ENCODE data around the gene IL6ST. TPM values are rescaled to one million over a fixed set of nuclear protein-coding genes. Genes with fewer than 3 reads are reported as not detected.
"Not testable (repeated sequence)": the region's sequence is repeated elsewhere in the genome, so short reads cannot be mapped to it uniquely, and the experiment has no call there.

Gene IL6ST
- total and polyA plus RNA-seq, 9 donors = 30.0 to 111 (median 60.2) TPM

GRCh38 chr5:55982957-55983381 is 11.8 kb downstream of the IL6ST start:
- H3K27me3 ChIP-seq (ENCODE audit: control insufficient read depth, insufficient read depth, low read length) = no peaks in the 10 kb centered on the region
- H3K4me3 ChIP-seq (ENCODE audit: low read length) = no peak overlapping the region
- no peaks in the 10 kb centered on the region for H3K9me3 ChIP-seq (replicated peaks; ENCODE audit: control insufficient read depth, low read depth, low read length)
- no peak for DNase-seq
- no CpG with 5 or more reads among the region's 5 CpGs for WGBS (ENCODE audit: insufficient coverage)
- H3K27ac ChIP-seq (ENCODE audit: low read length) = no peak overlapping the region
- no peaks in the 10 kb centered on the region for H3K4me1 ChIP-seq (ENCODE audit: control insufficient read depth, insufficient read depth, low read length)
- peaks cover 7% of the 10 kb centered on the region for H3K36me3 ChIP-seq (ENCODE audit: control insufficient read depth, insufficient read depth, low read length)

- DNase-seq = no peak
- no peaks in the 10 kb centered on the region for H3K27me3 ChIP-seq (ENCODE audit: control insufficient read depth, insufficient read depth, low read length)
- no CpG with 5 or more reads among the region's 4 CpGs for WGBS (ENCODE audit: insufficient coverage)
- peaks cover 20% of the 10 kb centered on the region for H3K36me3 ChIP-seq (ENCODE audit: control insufficient read depth, insufficient read depth, low read length)
- no peaks in the 10 kb centered on the region for H3K4me1 ChIP-seq (ENCODE audit: control insufficient read depth, insufficient read depth, low read length)
- no peak overlapping the region for H3K4me3 ChIP-seq (ENCODE audit: low read length)
- no peak overlapping the region for H3K27ac ChIP-seq (ENCODE audit: low read length)
- H3K9me3 ChIP-seq (replicated peaks; ENCODE audit: control insufficient read depth, low read depth, low read length) = no peaks in the 10 kb centered on the region
These were observed 21.5 kb downstream of the IL6ST start for GRCh38 chr5:55973296-55973695.

- peaks cover 20% of the 10 kb centered on the region for H3K36me3 ChIP-seq (ENCODE audit: control insufficient read depth, insufficient read depth, low read length)
- WGBS (ENCODE audit: insufficient coverage) = no CpG with 5 or more reads among the region's 1 CpG
- H3K27me3 ChIP-seq (ENCODE audit: control insufficient read depth, insufficient read depth, low read length) = no peaks in the 10 kb centered on the region
- H3K27ac ChIP-seq (ENCODE audit: low read length) = no peak overlapping the region
- no peak for DNase-seq
- no peaks in the 10 kb centered on the region for H3K4me1 ChIP-seq (ENCODE audit: control insufficient read depth, insufficient read depth, low read length)
- no peak overlapping the region for H3K4me3 ChIP-seq (ENCODE audit: low read length)
- no peaks in the 10 kb centered on the region for H3K9me3 ChIP-seq (replicated peaks; ENCODE audit: control insufficient read depth, low read depth, low read length)
These were observed 24.8 kb downstream of the IL6ST start for GRCh38 chr5:55969956-55970355.

GRCh38 chr5:55966284-55966683 is 28.5 kb downstream of the IL6ST start:
- DNase-seq = no peak
- H3K4me1 ChIP-seq (ENCODE audit: control insufficient read depth, insufficient read depth, low read length) = no peaks in the 10 kb centered on the region
- H3K27me3 ChIP-seq (ENCODE audit: control insufficient read depth, insufficient read depth, low read length) = no peaks in the 10 kb centered on the region
- no peak overlapping the region for H3K4me3 ChIP-seq (ENCODE audit: low read length)
- H3K36me3 ChIP-seq (ENCODE audit: control insufficient read depth, insufficient read depth, low read length) = peaks cover 18% of the 10 kb centered on the region
- no peak overlapping the region for H3K27ac ChIP-seq (ENCODE audit: low read length)
- H3K9me3 ChIP-seq (replicated peaks; ENCODE audit: control insufficient read depth, low read depth, low read length) = no peaks in the 10 kb centered on the region

GRCh38 chr5:55965525-55965924 is 29.2 kb downstream of the IL6ST start:
- Histone ChIP-seq H3K27ac (ENCODE audit: low read length) (no peak overlapping the region), H3K36me3 (ENCODE audit: control insufficient read depth, insufficient read depth, low read length) (peaks cover 24% of the 10 kb centered on the region), H3K4me3 (ENCODE audit: low read length) (no peak overlapping the region), H3K27me3 (ENCODE audit: control insufficient read depth, insufficient read depth, low read length) (no peaks in the 10 kb centered on the region), H3K9me3 (replicated peaks; ENCODE audit: control insufficient read depth, low read depth, low read length) (no peaks in the 10 kb centered on the region), H3K4me1 (ENCODE audit: control insufficient read depth, insufficient read depth, low read length) (no peaks in the 10 kb centered on the region)
- no CpG with 5 or more reads among the region's 6 CpGs for WGBS (ENCODE audit: insufficient coverage)
- no peak for DNase-seq

GRCh38 chr5:55960779-55961178 is 34.0 kb downstream of the IL6ST start:
- H3K9me3 ChIP-seq (replicated peaks; ENCODE audit: control insufficient read depth, low read depth, low read length) = no peaks in the 10 kb centered on the region
- H3K27ac ChIP-seq (ENCODE audit: low read length) = no peak overlapping the region
- peaks cover 26% of the 10 kb centered on the region for H3K36me3 ChIP-seq (ENCODE audit: control insufficient read depth, insufficient read depth, low read length)
- no peaks in the 10 kb centered on the region for H3K4me1 ChIP-seq (ENCODE audit: control insufficient read depth, insufficient read depth, low read length)
- H3K27me3 ChIP-seq (ENCODE audit: control insufficient read depth, insufficient read depth, low read length) = no peaks in the 10 kb centered on the region
- WGBS (ENCODE audit: insufficient coverage) = 86% methylated on average over 4 of the region's 7 CpGs
- no peak overlapping the region for H3K4me3 ChIP-seq (ENCODE audit: low read length)
- DNase-seq = no peak

GRCh38 chr5:55959208-55959607 is 35.6 kb downstream of the IL6ST start:
- no peak for DNase-seq
- no CpG with 5 or more reads among the region's 1 CpG for WGBS (ENCODE audit: insufficient coverage)
- H3K27me3 ChIP-seq (ENCODE audit: control insufficient read depth, insufficient read depth, low read length) = no peaks in the 10 kb centered on the region
- no peak overlapping the region for H3K4me3 ChIP-seq (ENCODE audit: low read length)
- H3K4me1 ChIP-seq (ENCODE audit: control insufficient read depth, insufficient read depth, low read length) = no peaks in the 10 kb centered on the region
- H3K9me3 ChIP-seq (replicated peaks; ENCODE audit: control insufficient read depth, low read depth, low read length) = no peaks in the 10 kb centered on the region
- H3K36me3 ChIP-seq (ENCODE audit: control insufficient read depth, insufficient read depth, low read length) = peaks cover 36% of the 10 kb centered on the region
- H3K27ac ChIP-seq (ENCODE audit: low read length) = no peak overlapping the region

- H3K27ac ChIP-seq (ENCODE audit: low read length); DNase-seq; H3K9me3 ChIP-seq (replicated peaks; ENCODE audit: control insufficient read depth, low read depth, low read length); H3K27me3 ChIP-seq (ENCODE audit: control insufficient read depth, insufficient read depth, low read length); H3K4me3 ChIP-seq (ENCODE audit: low read length); H3K4me1 ChIP-seq (ENCODE audit: control insufficient read depth, insufficient read depth, low read length): not testable (repeated sequence)
- 90% methylated on average over 3 of the region's 4 CpGs for WGBS (ENCODE audit: insufficient coverage)
- H3K36me3 ChIP-seq (ENCODE audit: control insufficient read depth, insufficient read depth, low read length) = peaks cover 19% of the 10 kb centered on the region
These were observed 53.6 kb downstream of the IL6ST start for GRCh38 chr5:55941154-55941553.

- not testable (repeated sequence) for H3K27me3 ChIP-seq (ENCODE audit: control insufficient read depth, insufficient read depth, low read length); H3K4me1 ChIP-seq (ENCODE audit: control insufficient read depth, insufficient read depth, low read length); H3K4me3 ChIP-seq (ENCODE audit: low read length); H3K9me3 ChIP-seq (replicated peaks; ENCODE audit: control insufficient read depth, low read depth, low read length); DNase-seq; H3K27ac ChIP-seq (ENCODE audit: low read length)
- peaks cover 16% of the 10 kb centered on the region for H3K36me3 ChIP-seq (ENCODE audit: control insufficient read depth, insufficient read depth, low read length)
These were observed 57.2 kb downstream of the IL6ST start for GRCh38 chr5:55937598-55937997.

- no peak overlapping the region for H3K4me3 ChIP-seq (ENCODE audit: low read length)
- no CpG with 5 or more reads among the region's 3 CpGs for WGBS (ENCODE audit: insufficient coverage)
- no peaks in the 10 kb centered on the region for H3K27me3 ChIP-seq (ENCODE audit: control insufficient read depth, insufficient read depth, low read length)
- DNase-seq = peak; percentile 84
- H3K36me3 ChIP-seq (ENCODE audit: control insufficient read depth, insufficient read depth, low read length) = peaks cover 9% of the 10 kb centered on the region
- no peaks in the 10 kb centered on the region for H3K4me1 ChIP-seq (ENCODE audit: control insufficient read depth, insufficient read depth, low read length)
- H3K9me3 ChIP-seq (replicated peaks; ENCODE audit: control insufficient read depth, low read depth, low read length) = no peaks in the 10 kb centered on the region
- H3K27ac ChIP-seq (ENCODE audit: low read length) = no peak overlapping the region
These were observed 58.6 kb downstream of the IL6ST start for GRCh38 chr5:55936100-55936693.

- no peak for DNase-seq
- Histone ChIP-seq H3K27ac (ENCODE audit: low read length) (no peak overlapping the region), H3K36me3 (ENCODE audit: control insufficient read depth, insufficient read depth, low read length) (peaks cover 6% of the 10 kb centered on the region), H3K27me3 (ENCODE audit: control insufficient read depth, insufficient read depth, low read length) (no peaks in the 10 kb centered on the region), H3K4me1 (ENCODE audit: control insufficient read depth, insufficient read depth, low read length) (no peaks in the 10 kb centered on the region), H3K9me3 (replicated peaks; ENCODE audit: control insufficient read depth, low read depth, low read length) (no peaks in the 10 kb centered on the region), H3K4me3 (ENCODE audit: low read length) (no peak overlapping the region)
- WGBS (ENCODE audit: insufficient coverage) = 83% methylated on average over 1 of the region's 6 CpGs
These were observed 59.4 kb downstream of the IL6ST start for GRCh38 chr5:55935371-55935770.
